Right lobe of liver (tissue), 4 donors: Measurements from ENCODE around the gene ACO1.

Source experiments
- POLR2A ChIP-seq: fragments of 450-650 bp; IDR thresholded peaks from one replicate; pipeline ENCODE4 v1.6.1; 2017; ENCODE audit warnings: antibody characterized with exemption, mild to moderate bottlenecking
- TF ChIP-seq, protein P1 (sequence below), 4 donors: fragments of 200-600 bp in 3 of 4; fragments of 450-650 bp in 1 of 4; IDR thresholded peaks; one replicate each; pipeline versions ENCODE4 v1.5.1 to v1.8.0; 2016 to 2022; ENCODE audit warnings: antibody characterized with exemption in 4 of 4, mild to moderate bottlenecking in 2 of 4
- donor health status: DM: no; HTN: no; CAD: no.
- donor health status: DM: no; HTN: no; CAD: no.
- donor health status: DM: no; HTN: yes; CAD: no.

DNA sequence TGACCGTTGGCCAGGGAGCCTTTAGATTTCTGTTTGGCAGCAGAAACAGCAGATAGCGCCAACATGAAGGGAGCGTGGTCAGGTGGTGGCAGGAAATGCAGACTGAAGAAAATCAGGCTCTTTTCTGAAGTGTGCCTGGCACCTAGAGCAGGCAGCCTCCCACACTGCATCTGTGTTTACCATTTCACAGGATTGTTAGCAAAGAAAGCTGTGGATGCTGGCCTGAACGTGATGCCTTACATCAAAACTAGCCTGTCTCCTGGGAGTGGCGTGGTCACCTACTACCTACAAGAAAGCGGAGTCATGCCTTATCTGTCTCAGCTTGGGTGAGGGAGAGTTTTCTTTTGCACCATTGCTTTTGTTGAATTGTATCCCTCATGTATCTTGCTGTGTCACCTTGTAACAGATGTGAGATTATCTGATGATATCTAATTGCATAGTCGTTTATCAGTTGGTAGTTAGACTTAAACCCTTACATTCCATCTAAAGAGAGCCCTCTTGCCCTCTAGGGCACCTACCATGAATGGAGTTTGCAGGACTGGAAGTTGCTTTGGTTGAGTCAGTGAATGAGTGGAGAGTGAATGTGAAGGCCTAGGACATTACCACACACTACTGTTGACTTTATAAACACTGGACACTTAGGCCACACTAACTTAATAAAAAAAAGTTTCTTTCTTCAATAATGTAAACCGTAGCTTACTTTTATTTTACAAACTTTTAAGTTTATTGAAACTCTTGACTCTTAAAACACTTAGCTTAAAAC is 42.8 kb downstream of the ACO1 start:
- TF ChIP-seq, protein P1, sequence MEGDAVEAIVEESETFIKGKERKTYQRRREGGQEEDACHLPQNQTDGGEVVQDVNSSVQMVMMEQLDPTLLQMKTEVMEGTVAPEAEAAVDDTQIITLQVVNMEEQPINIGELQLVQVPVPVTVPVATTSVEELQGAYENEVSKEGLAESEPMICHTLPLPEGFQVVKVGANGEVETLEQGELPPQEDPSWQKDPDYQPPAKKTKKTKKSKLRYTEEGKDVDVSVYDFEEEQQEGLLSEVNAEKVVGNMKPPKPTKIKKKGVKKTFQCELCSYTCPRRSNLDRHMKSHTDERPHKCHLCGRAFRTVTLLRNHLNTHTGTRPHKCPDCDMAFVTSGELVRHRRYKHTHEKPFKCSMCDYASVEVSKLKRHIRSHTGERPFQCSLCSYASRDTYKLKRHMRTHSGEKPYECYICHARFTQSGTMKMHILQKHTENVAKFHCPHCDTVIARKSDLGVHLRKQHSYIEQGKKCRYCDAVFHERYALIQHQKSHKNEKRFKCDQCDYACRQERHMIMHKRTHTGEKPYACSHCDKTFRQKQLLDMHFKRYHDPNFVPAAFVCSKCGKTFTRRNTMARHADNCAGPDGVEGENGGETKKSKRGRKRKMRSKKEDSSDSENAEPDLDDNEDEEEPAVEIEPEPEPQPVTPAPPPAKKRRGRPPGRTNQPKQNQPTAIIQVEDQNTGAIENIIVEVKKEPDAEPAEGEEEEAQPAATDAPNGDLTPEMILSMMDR (IDR thresholded peaks at IDR 0.05), result no peak
- TF ChIP-seq POLR2A, result no peak
